ENCODE measurements around the gene NCOR1.

DNA sequence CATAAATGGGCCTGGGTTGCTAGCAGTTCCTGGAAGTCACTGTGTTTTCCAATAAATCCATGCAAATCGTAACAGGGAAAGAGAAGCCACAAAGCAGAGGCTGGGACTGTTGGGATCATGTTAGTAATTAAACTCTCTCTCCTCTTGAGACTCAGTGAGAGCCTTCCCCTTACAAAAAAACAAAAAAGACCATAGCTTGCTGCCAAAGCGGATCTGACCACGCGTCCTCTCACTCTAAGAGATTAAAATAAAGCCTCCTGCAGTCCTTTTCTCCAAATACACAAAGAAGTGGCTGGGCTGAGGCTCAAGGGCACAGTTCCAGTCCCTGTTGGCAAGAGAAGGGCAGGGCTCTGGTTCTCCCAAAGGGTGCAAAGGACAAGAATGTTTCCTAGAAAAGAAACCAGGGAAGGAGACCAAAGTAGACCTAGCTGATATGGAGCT is 40.2 kb upstream of the NCOR1 start:
- TF ChIP-seq EZH2 (IDR thresholded peaks at IDR 0.05; ENCODE audit: insufficient read depth, poor library complexity, severe bottlenecking) (no peak), EZH2phosphoT487 (IDR thresholded peaks at IDR 0.05; ENCODE audit: insufficient read depth, low read depth) (no peak)

Measured in GM23248 (cell line).